Stomach (tissue), 9 donors: ENCODE measurements around the gene ARL6. TPM values are rescaled to one million over a fixed set of nuclear protein-coding genes. Genes with fewer than 3 reads are reported as not detected.
"Not testable (repeated sequence)": the region's sequence is repeated elsewhere in the genome, so short reads cannot be mapped to it uniquely, and the experiment has no call there.

Experiments
- DNase-seq, 2 donors: peaks; one replicate each; pipeline versions ENCODE4 v3.0.0 to v3.0.0-alpha.2; 2013 to 2019
- H3K27ac ChIP-seq, 5 donors: fragments of 200-600 bp in 4 of 5; sonication (generic) in 4 of 5; one replicate each; pipeline ENCODE4 v1.5.1; 2013 to 2019; ENCODE audit warnings: mild to moderate bottlenecking in 1 of 5, moderate library complexity in 1 of 5
- H3K27me3 ChIP-seq, 3 donors: fragments of 200-600 bp; sonication (generic); one replicate each; pipeline ENCODE4 v1.5.1; 2017 to 2019; ENCODE audit warnings: mixed run types in 1 of 3
- H3K36me3 ChIP-seq, 4 donors: fragments of 200-600 bp; sonication (generic); 1 replicate in 3 of 4; 2 replicates in 1 of 4; pipeline ENCODE4 v1.5.1; 2016 to 2019
- H3K4me1 ChIP-seq, 4 donors: fragments of 200-600 bp; sonication (generic); one replicate each; pipeline ENCODE4 v1.5.1; 2016 to 2019
- H3K4me3 ChIP-seq, 4 donors: fragments of 200-600 bp; sonication (generic) in 3 of 4; one replicate each; pipeline ENCODE4 v1.5.1; 2016 to 2019; ENCODE audit warnings: mild to moderate bottlenecking in 1 of 4
- H3K9me3 ChIP-seq, 4 donors: fragments of 200-600 bp; sonication (generic); one replicate each; pipeline ENCODE4 v1.5.1; 2016 to 2019
- CTCF ChIP-seq, 7 experiments: fragments of 450-650 bp in 4 of 7; fragments of 200-600 bp in 3 of 7; sonication (generic) in 3 of 7; IDR thresholded peaks; one replicate each; pipeline ENCODE4 v1.5.1; 2016 to 2019; ENCODE audit warnings: antibody characterized with exemption in 7 of 7, control low read depth in 2 of 7, mild to moderate bottlenecking in 1 of 7
- EP300 ChIP-seq: sonication (generic); formaldehyde crosslinking; IDR thresholded peaks from one replicate; pipeline ENCODE4 v1.6.1; 2017; ENCODE audit warnings: antibody characterized with exemption
- POLR2A ChIP-seq, 4 donors: fragments of 450-650 bp; IDR thresholded peaks; one replicate each; pipeline ENCODE4 v1.6.1; 2016; ENCODE audit warnings: antibody characterized with exemption in 4 of 4, control low read depth in 2 of 4, mild to moderate bottlenecking in 1 of 4, moderate library complexity in 1 of 4
- POLR2AphosphoS5 ChIP-seq, 3 donors: sonication (generic); formaldehyde crosslinking; IDR thresholded peaks; one replicate each; pipeline ENCODE4 v1.6.1; 2016; ENCODE audit warnings: antibody characterized with exemption in 3 of 3
- WGBS, 5 donors: extraction: QIAGEN DNeasy Blood & Tissue Kit in 3 of 5; methylation state at CpG; one replicate each; pipeline versions ENCODE4 v1.1.5 to v1.1.7; 2013 to 2018; 5-methylcytosine and 5-hydroxymethylcytosine counted together
- intact Hi-C: fragments of 100-400 bp; cut with DNase I; formaldehyde crosslinking; loops from one replicate; pipeline ENCODE4 v1.15.1; 2023; ENCODE audit warnings: low total_unique reads
- polyA plus RNA-seq, 3 donors: library from polyadenylated mRNA; stranded (reverse); fragments of 200-250 nt; gene quantifications; one replicate each; pipeline ENCODE4 v1.2.3, GENCODE V29; 2013
- total RNA-seq, 5 donors: library from RNA; depleted of rRNA; stranded (reverse); fragments of >200 nt; gene quantifications; one replicate each; pipeline versions ENCODE4 v1.1.0 to v1.2.3, GENCODE V29; 2014 to 2016
- donor health status: healthy with polysubstance abuse.
- donor health status: Bipolar disorder and iron deficiency.
- donor health status: healthy.

The ARL6 gene
- total and polyA plus RNA-seq, 8 donors: 0.58 to 19.1 (median 2.6) TPM

- TF ChIP-seq POLR2A (IDR thresholded peaks at IDR 0.05) (no peak), POLR2AphosphoS5 (IDR thresholded peaks at IDR 0.05) (no peak), CTCF (IDR thresholded peaks at IDR 0.05) (no peak), EP300 (no peak)
- no peak overlapping the region for H3K4me3 ChIP-seq
- H3K36me3 ChIP-seq: no peaks in the 10 kb centered on the region
- H3K9me3 ChIP-seq: no peaks in the 10 kb centered on the region
- H3K4me1 ChIP-seq: peaks cover 0 to 59% (median 17%) of the 10 kb centered on the region in 4 donors
- intact Hi-C loops: no loop called here
- no peaks in the 10 kb centered on the region for H3K27me3 ChIP-seq
- no peak overlapping the region for H3K27ac ChIP-seq
- no peak for DNase-seq
- 70 to 79% (median 73%) methylated on average over 2 of the region's 2 CpGs for WGBS, 5 donors
Measured at GRCh38 chr3:97827741-97828471, 63.3 kb downstream of the ARL6 start.

GRCh38 chr3:97829198-97829597, 64.6 kb downstream of the ARL6 start:
- 78 to 86% (median 81%) methylated on average over 2 of the region's 2 CpGs for WGBS, 5 donors
- Histone ChIP-seq H3K9me3 (no peaks in the 10 kb centered on the region), H3K4me3 (no peak overlapping the region), H3K36me3 (no peaks in the 10 kb centered on the region), H3K27me3 (no peaks in the 10 kb centered on the region), H3K27ac (no peak overlapping the region), H3K4me1 (peaks cover 0 to 46% (median 11%) of the 10 kb centered on the region in 4 donors)
- TF ChIP-seq EP300 (no peak), POLR2A (IDR thresholded peaks at IDR 0.05) (no peak), CTCF (IDR thresholded peaks at IDR 0.05) (no peak), POLR2AphosphoS5 (IDR thresholded peaks at IDR 0.05) (no peak)
- no peak for DNase-seq
- intact Hi-C loops: no loop called here

- WGBS, 5 donors: 56 to 75% (median 62%) methylated on average over 2 of the region's 2 CpGs
- H3K27ac ChIP-seq: no peak overlapping the region
Measured at GRCh38 chr3:97830638-97831037, 66.1 kb downstream of the ARL6 start.

GRCh38 chr3:97831140-97831539, 66.6 kb downstream of the ARL6 start:
- no peak overlapping the region for H3K27ac ChIP-seq
- no peaks in the 10 kb centered on the region for H3K27me3 ChIP-seq
- DNase-seq: no peak
- no peak overlapping the region for H3K4me3 ChIP-seq
- no peak for TF ChIP-seq POLR2A (IDR thresholded peaks at IDR 0.05)
- TF ChIP-seq POLR2AphosphoS5 (IDR thresholded peaks at IDR 0.05): no peak
- TF ChIP-seq EP300: no peak
- no peak for TF ChIP-seq CTCF (IDR thresholded peaks at IDR 0.05)
- 90 to 100% (median 91%) methylated on average over 1 of the region's 1 CpG for WGBS, 5 donors
- intact Hi-C loops: no loop called here
- H3K4me1 ChIP-seq: peaks cover 0 to 27% (median 4%) of the 10 kb centered on the region in 4 donors
- H3K36me3 ChIP-seq: no peaks in the 10 kb centered on the region
- no peaks in the 10 kb centered on the region for H3K9me3 ChIP-seq

More at GRCh38 chr3:97830638-97831037, 66.1 kb downstream of the ARL6 start:
- TF ChIP-seq EP300 (no peak), POLR2AphosphoS5 (IDR thresholded peaks at IDR 0.05) (no peak), POLR2A (IDR thresholded peaks at IDR 0.05) (no peak), CTCF (IDR thresholded peaks at IDR 0.05) (no peak)
- intact Hi-C loops: no loop called here
- H3K9me3 ChIP-seq: no peaks in the 10 kb centered on the region
- no peak overlapping the region for H3K4me3 ChIP-seq
- DNase-seq: no peak
- no peaks in the 10 kb centered on the region for H3K27me3 ChIP-seq
- no peaks in the 10 kb centered on the region for H3K36me3 ChIP-seq
- H3K4me1 ChIP-seq: peaks cover 0 to 32% (median 4%) of the 10 kb centered on the region in 4 donors

GRCh38 chr3:97833184-97833583, 68.6 kb downstream of the ARL6 start:
- 91 to 98% (median 95%) methylated on average over 4 of the region's 4 CpGs for WGBS, 5 donors
- DNase-seq, H3K9me3 ChIP-seq, intact Hi-C loops, H3K27ac ChIP-seq, H3K36me3 ChIP-seq, H3K4me3 ChIP-seq, H3K27me3 ChIP-seq: not testable (repeated sequence)
- H3K4me1 ChIP-seq: peaks cover 2 to 20% (median 7%) of the 10 kb centered on the region in 4 donors
